WI38 (cell line): ENCODE measurements around the gene TMEM132D.

ENCODE experiments used
- H3K4me3 ChIP-seq: 2 replicates; pipeline ENCODE4 v1.5.1; 2011; ENCODE audit warnings: low read depth, mild to moderate bottlenecking, control low read depth, low read length
- CTCF ChIP-seq: IDR thresholded peaks from 2 replicates; pipeline ENCODE4 v1.5.1; 2012; ENCODE audit warnings: low read depth, mild to moderate bottlenecking, control low read depth, low read length

The TMEM132D gene

GRCh38 chr12:129706716-129707115 is 197.1 kb downstream of the TMEM132D start:
- no peak for TF ChIP-seq CTCF
- H3K4me3 ChIP-seq = no peak overlapping the region

- no peak for TF ChIP-seq CTCF
- H3K4me3 ChIP-seq = no peak overlapping the region
Measured at GRCh38 chr12:129704232-129704830, 199.5 kb downstream of the TMEM132D start.

GRCh38 chr12:129701631-129702101 is 202.2 kb downstream of the TMEM132D start:
- H3K4me3 ChIP-seq = no peak overlapping the region
- TF ChIP-seq CTCF = no peak

- no peak overlapping the region for H3K4me3 ChIP-seq
Measured at GRCh38 chr12:129700036-129700435, 203.8 kb downstream of the TMEM132D start.

GRCh38 chr12:129696926-129697325 is 206.9 kb downstream of the TMEM132D start:
- TF ChIP-seq CTCF = no peak
- no peak overlapping the region for H3K4me3 ChIP-seq

More at GRCh38 chr12:129700036-129700435, 203.8 kb downstream of the TMEM132D start:
- no peak for TF ChIP-seq CTCF

GRCh38 chr12:129696405-129696804 is 207.4 kb downstream of the TMEM132D start:
- TF ChIP-seq CTCF = no peak
- H3K4me3 ChIP-seq = no peak overlapping the region

GRCh38 chr12:129693731-129694130 is 210.1 kb downstream of the TMEM132D start:
- no peak for TF ChIP-seq CTCF
- no peak overlapping the region for H3K4me3 ChIP-seq
